HG02870 (cell line): Measurements from ENCODE around the gene MED15.
"Not testable (repeated sequence)": the region's sequence is repeated elsewhere in the genome, so short reads cannot be mapped to it uniquely, and the experiment has no call there.

ENCODE experiments used
- ATAC-seq: cut with Tn5 transposase; IDR thresholded peaks from one replicate; pipeline ENCODE4 v1.9.1; 2021; ENCODE audit warnings: mild to moderate bottlenecking, moderate library complexity; ENCODE audit not compliant: unreplicated experiment

Gene MED15

DNA sequence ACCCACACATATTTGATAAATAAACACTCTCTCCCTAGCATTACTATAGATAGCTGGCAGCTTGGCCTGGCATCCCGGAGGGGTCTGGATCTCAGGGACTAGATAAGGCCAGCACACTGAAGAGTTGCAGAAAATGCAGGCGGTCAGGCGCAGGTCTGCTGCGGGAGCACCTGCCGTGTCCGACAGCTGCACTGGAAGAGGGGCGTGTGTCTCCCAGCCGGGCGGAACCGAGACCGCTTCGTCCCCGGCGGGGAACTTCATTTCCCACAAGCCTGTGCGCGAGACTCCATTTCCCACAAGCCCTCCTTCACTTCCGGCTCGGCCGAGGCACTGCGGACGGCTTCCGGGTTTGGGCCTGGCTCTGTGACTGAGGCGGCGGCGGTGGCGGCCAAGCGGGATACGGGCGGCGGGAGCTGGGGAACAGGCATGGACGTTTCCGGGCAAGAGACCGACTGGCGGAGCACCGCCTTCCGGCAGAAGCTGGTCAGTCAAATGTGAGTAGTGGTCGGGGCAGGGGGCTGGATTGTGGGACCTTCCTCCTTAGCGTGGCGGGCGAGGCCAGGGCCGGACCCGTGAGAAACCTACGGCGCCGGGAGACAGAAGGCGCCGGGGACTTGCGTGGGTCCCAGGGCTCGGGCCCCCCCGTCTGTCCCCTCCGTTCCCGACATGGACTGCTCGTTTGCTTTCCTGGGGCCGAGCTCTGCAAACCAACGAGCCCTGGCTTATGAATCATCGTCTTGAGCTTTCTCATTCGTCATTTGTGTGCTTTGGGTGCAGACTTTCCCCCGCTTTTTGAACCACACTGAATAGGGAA, at the start of gene MED15:
Gene MED15, plus strand, starts transcription at position 358 of the 814 bp plus-strand sequence. Its CDS starts 69 bp downstream, at position 427.
- peak; percentile 77 for ATAC-seq

- ATAC-seq = no peak
Measured at GRCh38 chr22:20458530-20459151, 48.8 kb upstream of the MED15 start.

DNA sequence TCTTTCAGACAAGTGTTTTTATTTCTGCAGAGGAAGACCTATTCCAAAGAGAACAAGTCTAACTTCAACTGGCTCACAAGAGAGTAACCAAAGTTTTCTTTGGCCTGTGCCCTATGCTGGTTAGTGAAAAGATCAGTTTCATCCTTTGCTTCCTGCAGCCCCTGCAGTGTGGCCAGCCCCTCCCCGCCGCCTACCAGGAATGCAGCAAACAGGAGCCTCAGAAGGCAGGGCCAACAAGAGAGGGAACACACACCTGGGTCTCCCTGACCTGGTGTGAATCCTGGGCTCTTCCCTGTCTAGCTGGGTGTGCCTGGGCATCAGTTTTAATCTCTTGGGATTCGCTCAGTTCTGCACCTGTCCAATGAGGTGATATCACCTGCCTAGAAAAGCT, 48.3 kb upstream of the MED15 start:
- ATAC-seq = no peak

- no peak for ATAC-seq
Measured at GRCh38 chr22:20459862-20460261, 47.5 kb upstream of the MED15 start.

DNA sequence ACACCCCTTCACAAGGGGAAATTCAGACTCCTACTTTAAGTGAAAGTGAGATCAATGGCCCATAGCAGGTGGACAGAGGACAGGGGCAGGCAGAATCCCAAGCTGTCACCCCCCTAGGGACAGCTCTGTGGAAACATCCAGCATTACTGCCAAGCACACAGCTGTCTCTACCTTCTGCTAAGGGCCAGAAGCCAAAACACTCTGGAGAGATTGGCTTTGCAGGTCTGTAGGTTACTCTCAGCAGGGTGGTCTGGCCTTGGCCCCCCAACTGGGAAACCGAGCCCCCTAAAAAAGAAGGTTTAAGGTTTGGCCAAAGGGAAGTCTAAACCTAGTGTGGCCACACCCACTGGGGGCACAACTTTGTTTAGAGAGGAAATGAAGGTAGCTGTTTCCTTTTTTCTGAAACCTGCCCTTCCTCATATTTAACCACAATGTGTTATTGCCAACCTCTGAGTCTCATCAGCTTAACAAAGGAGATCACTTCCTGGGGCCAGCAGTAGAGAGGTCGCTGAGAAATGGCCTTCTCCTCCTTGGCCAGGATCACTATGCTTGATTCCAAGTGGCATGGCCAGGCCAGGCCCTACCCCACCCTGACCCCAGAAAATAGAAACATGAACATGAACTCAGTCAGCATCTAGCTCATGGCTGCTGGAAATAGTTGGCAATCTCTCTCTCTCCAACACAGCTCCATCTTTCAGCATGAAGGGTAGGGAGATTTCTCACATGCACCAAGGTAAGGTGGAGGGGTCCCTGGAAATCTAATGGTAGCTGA, 43.9 kb upstream of the MED15 start:
- no peak for ATAC-seq

DNA sequence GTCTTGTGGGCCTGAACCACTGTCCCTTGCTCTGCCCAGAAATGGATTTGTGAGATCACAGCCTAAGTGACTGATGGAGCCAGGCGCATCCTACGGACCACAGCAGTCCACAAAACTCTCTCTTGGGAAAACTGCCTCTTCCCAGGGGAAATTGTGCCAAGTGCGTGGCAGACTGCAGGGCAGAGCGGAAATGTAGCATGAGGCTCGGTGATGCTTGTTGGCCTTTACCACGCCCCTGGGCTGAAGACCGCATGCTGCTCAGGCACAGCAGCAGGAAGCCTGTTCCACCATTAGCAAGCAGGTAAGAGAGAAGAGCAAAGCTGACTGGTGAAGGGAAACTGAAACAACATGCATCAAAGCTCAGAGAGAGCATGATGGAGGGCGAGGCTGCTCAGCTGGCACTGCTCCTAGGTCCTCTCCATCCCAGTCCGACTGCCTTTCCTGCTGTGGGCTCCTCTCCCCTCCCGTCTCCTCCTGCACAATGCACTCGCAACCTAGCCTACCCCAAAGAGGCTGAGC, 43.3 kb upstream of the MED15 start:
- ATAC-seq = no peak

DNA sequence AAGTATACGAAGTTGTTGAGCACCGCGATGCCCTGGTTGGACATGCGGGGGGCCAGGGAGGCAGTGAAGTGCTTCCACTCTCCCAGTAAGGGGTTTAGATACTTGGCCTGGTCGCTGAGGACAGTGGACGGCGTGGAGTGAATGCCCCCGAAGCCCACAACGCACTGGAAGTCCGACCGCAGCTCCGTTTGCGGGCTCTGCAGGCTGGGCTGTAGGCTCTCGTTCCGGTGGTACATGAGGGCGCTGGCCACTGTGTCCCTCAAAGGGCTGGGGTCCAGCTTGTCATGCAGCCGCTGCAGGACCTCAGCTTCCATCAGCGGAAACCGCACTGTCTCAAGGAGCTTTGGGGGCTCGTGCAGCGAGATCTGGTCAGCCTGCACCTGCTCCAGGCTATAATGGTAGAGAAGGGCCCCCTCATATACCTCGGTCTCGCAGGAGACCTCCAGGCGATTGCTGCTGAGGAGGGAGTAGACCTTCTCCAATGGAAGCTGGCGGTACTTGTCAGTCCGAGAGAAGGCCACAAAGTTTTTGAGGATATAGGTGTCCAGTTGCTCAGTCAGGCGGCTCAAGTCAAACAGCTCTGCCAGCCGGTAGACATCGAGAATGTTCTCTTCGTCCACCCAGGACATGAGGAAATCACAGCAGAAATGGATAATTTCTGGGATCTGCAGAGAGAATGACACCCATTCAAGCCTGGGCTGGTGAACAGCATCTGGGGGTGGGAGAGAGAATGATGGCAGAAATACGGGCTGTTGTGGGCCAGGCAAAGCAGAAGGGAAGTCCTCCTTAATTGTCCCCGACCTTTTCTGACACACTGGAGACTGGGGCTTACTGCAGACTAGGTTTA, 42.3 kb upstream of the MED15 start:
- no peak for ATAC-seq

GRCh38 chr22:20465759-20466077, 41.7 kb upstream of the MED15 start:
- no peak for ATAC-seq

DNA sequence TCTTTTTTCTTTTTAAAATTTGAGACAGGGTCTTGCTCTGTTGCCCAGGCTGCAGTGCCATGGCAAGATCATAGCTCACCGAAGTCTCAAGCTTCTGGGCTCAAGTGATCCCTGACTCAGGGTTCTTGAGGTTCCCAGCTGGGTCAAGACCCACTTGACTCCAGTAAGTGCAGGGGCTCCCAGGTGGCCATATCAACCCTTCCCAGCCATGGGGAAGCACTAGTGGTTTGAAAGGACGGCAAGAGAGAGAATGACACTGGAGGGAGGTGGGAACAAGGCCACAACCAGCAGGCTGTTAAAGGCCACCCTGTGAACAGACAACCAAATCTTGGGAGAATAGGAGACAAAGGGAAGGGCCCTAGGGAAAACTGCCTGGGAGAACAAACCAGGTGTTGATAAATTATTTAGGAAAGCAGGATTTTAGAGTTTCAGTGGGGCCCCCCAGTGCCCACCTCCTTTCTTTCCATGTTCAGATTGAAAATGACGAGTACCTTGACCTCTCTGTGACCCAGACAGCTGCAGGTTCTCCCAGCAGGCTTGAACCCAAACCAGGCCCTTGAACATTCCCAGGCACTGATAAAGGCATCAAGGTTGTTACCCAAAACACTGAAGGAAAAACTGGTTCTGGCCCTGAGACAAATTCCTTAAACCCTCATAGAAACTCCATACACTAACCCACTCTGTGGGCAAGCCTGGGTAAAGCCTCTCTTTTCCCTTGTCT, 40.6 kb upstream of the MED15 start:
- ATAC-seq = no peak

DNA sequence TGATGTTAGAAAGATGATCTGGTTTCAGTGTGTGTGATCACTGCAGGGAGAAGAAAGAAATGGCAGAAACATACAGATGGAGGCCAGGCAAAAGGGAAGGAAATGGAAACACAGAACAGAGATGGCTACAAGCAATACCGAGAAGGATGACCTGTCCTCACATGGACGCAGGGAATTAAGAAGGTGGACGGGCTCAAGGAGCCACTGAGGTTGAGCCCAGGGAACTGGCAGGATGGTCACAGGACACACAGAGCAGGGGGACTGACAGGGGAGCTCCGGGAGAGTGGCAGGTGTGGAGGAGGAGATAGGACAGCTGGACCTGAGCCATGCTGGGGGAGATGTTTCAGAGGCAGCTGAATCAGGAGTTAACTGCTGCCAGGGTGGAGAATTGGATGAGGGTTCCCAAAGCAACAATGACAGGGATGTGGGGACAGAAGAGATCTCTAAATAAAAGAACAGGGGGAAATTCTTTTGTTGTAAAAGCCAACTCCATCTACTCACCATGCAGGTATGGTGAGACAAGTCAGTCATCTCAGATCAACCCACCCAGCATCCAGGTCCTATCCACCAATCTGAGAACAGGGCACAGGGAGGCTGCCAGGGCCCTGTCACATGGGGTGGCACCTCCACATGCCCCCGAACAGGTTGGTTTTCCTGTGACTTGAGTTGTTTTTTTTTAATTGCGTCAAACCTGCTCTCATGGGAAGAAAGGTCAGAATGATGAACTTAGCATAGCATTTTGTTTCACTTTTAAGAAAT, 38.1 kb upstream of the MED15 start:
- no peak for ATAC-seq

GRCh38 chr22:20470525-20470924, 36.9 kb upstream of the MED15 start:
- not testable (repeated sequence) for ATAC-seq

DNA sequence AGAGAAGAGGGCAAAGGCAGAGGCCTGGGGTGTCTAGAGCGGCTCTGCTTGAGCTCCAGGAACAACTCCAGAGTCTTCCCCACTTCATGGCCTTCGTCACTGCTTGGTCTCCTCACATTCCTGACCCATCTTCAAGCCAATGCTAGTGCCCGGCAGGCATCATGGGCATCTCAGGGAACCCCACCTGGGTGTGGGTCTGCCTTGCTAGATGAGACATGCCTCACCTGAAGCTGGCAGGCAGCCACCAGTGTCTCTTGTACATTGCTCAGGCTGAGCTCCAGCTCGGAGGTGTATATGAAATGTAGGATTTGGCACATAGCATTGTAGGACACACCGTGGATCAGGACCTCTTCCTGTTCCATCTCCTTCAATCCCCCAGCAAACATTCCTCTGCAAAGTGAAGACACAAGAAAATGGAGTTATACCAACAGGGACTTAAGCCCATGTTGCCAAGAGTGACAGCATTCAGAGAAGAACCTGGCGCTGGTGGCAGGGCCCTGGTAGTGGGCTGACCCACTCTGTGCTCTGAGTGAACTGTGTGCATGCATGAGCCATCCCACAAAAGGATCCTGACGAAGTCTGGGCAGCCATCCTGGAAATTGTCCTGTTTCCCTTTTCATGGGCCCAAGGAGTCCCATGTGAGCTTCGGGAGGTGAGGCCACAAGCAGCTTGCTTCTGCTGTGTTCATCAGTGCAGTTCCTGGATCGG, 36.1 kb upstream of the MED15 start:
- no peak for ATAC-seq

GRCh38 chr22:20472629-20473442, 34.6 kb upstream of the MED15 start:
- no peak for ATAC-seq

DNA sequence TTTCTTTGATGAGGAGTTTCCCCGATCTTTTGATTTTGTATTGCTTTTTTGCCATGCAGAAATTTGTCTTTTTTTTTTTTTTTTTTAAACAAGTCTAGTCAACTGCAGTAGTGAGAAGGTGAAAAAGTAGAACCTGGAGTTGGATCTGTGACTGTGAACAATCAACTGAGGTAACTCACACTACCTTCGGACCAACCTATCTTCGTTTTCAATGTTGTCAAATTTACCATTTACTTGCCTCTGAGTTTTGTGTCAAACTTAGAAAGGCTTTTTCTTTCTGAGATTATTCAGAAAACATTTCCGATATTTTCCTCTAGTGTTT, 32.3 kb upstream of the MED15 start:
- no peak for ATAC-seq

DNA sequence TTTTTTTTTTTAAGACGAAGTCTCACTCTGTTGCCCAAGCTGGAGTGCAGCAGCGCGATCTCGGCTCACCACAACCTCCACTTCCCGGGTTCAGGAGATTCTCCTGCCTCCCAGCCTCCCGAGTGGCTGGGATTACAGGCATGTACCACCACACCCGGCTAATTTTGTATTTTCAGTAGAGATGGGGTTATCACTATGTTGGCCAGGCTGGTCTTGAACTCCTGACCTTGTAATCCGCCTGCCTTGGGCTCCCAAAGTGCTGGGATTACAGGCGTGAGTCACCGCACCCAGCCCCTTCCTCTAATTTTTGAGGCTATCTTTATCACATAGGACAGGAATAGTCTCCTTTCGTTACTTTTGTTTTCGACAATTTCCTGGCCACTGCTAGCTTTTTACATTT, 31.8 kb upstream of the MED15 start:
- ATAC-seq = not testable (repeated sequence)

- ATAC-seq = not testable (repeated sequence)
Measured at GRCh38 chr22:20478059-20478458, 29.4 kb upstream of the MED15 start.

GRCh38 chr22:20479612-20480196, 27.7 kb upstream of the MED15 start:
- ATAC-seq = no peak

GRCh38 chr22:20483143-20483506, 24.3 kb upstream of the MED15 start:
- ATAC-seq = not testable (repeated sequence)
